ENCODE measurements around the gene UCK1. TPM values are rescaled to one million over a fixed set of nuclear protein-coding genes. Genes with fewer than 3 reads are reported as not detected.

Gene UCK1
- 19.5 to 22.9 TPM (median 19.8 TPM) in 5 replicates for total RNA-seq (2022; extraction: Qiagen RNA extraction)

DNA sequence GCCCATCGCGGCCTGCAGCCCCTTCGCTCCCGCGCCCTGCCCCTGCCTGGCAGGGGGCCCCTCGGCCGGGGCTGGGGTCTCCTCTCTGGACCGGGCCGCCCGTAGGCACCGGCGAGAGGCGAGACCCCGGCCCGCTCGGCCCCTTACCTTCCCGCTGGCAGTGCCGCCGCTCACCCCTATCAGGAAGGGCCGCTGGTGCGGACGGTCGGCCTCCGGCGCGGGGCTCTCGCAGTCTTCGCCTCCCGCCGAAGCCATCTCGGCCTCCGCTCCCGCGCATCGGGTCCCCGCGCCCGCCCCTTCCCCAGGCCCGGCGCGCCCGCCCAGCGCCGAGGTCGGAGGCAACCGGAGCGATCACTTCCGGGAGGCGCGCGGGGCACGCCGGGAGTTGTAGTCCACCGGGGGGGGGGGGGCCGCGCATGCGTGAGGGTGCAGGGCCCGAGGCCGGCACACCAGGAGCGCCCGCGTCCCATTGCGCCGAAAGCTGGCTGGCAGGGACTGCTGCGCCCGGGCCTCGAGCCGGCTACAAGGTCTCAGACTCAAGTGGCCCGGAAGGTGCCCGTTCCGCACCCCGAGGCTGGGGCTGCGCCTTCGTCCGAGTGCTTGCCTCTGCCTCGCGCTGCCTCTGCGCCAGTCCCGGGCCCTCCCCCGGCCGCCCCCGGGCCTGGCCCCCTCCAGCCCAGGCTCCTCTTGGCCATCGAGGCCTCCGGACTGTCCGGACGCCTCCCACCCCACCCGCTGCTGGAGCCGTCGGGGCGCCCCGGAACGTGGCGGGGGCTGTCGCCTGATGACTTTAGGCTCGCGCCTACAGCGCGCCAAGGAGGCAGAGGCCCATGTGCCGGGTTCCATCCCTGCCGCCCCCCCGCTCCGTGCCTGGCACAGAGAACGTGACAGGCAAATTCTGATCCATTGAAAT lies at the start of gene UCK1:
UCK1 (minus strand) TSS at position 344 of the 913 bp plus-strand sequence; CDS start at position 255, 89 bp downstream.

DNA sequence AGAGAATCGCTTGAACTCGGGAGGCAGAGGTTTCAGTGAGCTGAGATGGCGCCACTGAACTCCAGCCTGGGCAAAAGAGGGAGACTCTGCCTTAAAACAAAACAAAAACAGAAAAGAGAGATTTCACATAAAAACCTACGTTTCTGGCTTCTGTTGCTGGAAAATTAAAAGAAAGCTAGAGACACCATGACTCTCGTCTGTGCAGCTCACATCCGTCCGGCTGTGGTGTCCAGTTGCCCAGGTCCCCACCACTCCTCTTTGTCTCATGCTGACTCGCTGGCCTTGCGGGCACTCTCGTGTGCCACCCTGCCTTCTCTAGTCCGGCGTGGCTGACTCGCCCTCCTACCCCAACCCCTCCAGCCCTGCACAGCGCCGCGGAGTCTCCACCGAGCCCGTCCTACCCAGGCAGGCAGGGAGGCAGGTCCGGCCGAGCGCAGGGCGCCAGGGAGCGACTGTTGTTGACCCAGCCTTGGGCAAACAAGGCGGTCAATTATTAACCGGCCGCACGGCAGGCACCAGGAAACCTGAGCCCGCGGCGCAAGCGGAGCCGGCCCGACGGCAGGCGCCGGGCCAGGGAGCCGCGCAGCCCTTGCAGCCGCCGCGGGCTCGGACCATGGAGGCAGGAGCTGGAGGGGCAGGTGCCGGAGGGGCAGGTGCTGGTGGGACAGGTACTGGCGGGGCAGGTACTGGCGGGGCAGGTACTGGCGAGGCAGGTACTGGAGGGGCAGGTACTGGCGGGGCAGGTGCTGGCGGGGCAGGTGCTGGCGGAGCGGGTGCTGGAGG lies 14.1 kb upstream of the UCK1 start, which contains the start of gene PRRT1B:
PRRT1B (plus strand) TSS at position 521 of the 783 bp plus-strand sequence; CDS start at position 614, 93 bp downstream.

DNA sequence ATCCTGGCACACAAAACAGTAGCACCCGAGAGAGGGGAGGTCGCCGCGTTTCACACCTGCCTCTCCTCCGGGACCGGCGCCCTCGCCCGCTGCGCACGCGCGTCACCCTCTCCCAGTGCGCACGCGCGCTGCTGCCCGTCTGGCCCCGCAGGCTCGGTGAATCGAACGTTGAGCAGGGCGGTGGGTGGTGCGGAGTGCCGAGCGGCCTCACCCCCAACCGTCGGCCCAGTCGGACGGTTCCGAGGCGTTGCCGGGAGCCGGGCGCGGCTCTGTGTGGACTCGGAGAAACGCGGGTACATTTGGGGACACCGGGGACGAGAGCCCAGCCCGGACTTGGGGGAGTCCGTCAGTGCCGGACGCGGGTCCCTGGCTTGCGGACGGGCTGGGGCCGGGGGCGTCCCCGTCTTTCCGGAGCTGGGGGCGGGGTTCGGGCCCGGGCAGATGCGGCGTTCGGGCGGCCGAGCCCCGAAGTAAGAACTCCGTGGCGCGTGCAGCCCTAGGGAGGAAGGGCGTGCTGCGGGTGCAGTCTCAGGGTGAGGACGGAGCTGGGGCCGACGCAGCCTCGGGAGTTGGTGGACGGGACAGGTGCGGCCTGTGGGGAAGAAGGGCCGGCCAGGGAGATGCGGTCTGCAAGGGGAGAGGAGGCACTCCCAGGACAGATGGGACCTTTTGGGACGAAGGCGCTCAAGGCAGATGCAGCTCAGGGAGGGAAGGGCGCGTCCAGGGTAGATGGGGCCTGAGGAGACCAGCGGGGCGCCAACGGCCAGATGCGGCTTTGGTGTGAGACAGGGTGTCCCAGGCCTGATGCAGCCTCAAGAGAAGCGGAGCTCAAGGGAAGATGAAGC lies 28.1 kb downstream of the UCK1 start, which contains the start of gene POMT1:
POMT1 (plus strand) TSS at position 138 of the 845 bp plus-strand sequence. CDS start 1,301 bp downstream, outside the sequence.

Other genes with a start within 250 kb of the UCK1 start
- gene PLPP7, start 241.5 kb downstream of the UCK1 start, total RNA-seq (2022; extraction: Qiagen RNA extraction), result 0.06 TPM in 1 of 5 replicates, not detected in the others
- gene PRRC2B, start 137.2 kb downstream of the UCK1 start, total RNA-seq (2022; extraction: Qiagen RNA extraction), result 54.5 to 69.4 TPM (median 64.9 TPM) in 5 replicates
- 15.0 to 18.1 TPM (median 17.0 TPM) in 5 replicates for gene POMT1, start 28.3 kb downstream of the UCK1 start, total RNA-seq (2022; extraction: Qiagen RNA extraction)
- 0.14 to 0.61 TPM (median 0.30 TPM) in 5 replicates for gene PRRT1B, start 14.3 kb upstream of the UCK1 start, total RNA-seq (2022; extraction: Qiagen RNA extraction)
- gene RAPGEF1, start 208.8 kb upstream of the UCK1 start, total RNA-seq (2022; extraction: Qiagen RNA extraction), result 38.5 to 50.3 TPM (median 47.1 TPM) in 5 replicates